Osteoblast (primary cell): Measurements from ENCODE around the gene LCAT. TPM values are rescaled to one million over a fixed set of nuclear protein-coding genes. Genes with fewer than 3 reads are reported as not detected.
"Not testable (repeated sequence)": the region's sequence is repeated elsewhere in the genome, so short reads cannot be mapped to it uniquely, and the experiment has no call there.

Experiments used
- DNase-seq: peaks from one replicate; pipeline ENCODE4 v3.0.0; 2011; ENCODE audit warnings: low spot score, mixed read lengths; ENCODE audit not compliant: insufficient read length; ENCODE audit errors: missing footprints
- H2AFZ ChIP-seq: 2 replicates; pipeline ENCODE4 v1.6.0; 2011; ENCODE audit warnings: mild to moderate bottlenecking, low read length
- H3K27ac ChIP-seq: 2 replicates; pipeline ENCODE4 v1.5.1; 2011; ENCODE audit warnings: mild to moderate bottlenecking, low read depth, low read length, moderate library complexity
- H3K27me3 ChIP-seq: 2 replicates; pipeline ENCODE4 v1.6.0; 2012; ENCODE audit warnings: mild to moderate bottlenecking, control low read depth, inconsistent platforms, low read length, moderate library complexity; ENCODE audit not compliant: insufficient read depth
- H3K36me3 ChIP-seq: 2 replicates; pipeline ENCODE4 v1.5.1; 2011; ENCODE audit warnings: mild to moderate bottlenecking, low read length, control low read depth, moderate library complexity; ENCODE audit not compliant: insufficient read depth
- H3K4me1 ChIP-seq: 2 replicates; pipeline ENCODE4 v1.5.1; 2011; ENCODE audit warnings: mild to moderate bottlenecking, low read length, control low read depth, moderate library complexity; ENCODE audit not compliant: insufficient read depth
- H3K4me2 ChIP-seq: 2 replicates; pipeline ENCODE4 v1.6.0; 2011; ENCODE audit warnings: mild to moderate bottlenecking, low read length; ENCODE audit not compliant: insufficient read depth
- H3K4me3 ChIP-seq: fragments of 200-600 bp; sonication (generic); 3 replicates; pipeline ENCODE4 v1.5.1; 2012; ENCODE audit warnings: mild to moderate bottlenecking, low read length, inconsistent platforms; ENCODE audit not compliant: insufficient read depth
- H3K79me2 ChIP-seq: 2 replicates; pipeline ENCODE4 v1.6.0; 2012; ENCODE audit warnings: mild to moderate bottlenecking, low read length, control low read depth, inconsistent platforms; ENCODE audit not compliant: insufficient read depth
- H3K9me3 ChIP-seq: 2 replicates; pipeline ENCODE4 v1.5.1; 2011; ENCODE audit warnings: low read depth, low read length, control low read depth
- H4K20me1 ChIP-seq: 2 replicates; pipeline ENCODE4 v1.6.0; 2012; ENCODE audit warnings: mild to moderate bottlenecking, low read length, control low read depth; ENCODE audit not compliant: insufficient read depth
- total RNA-seq: library from RNA; depleted of rRNA; stranded (reverse); fragments of >200 nt; gene quantifications from 2 replicates; pipeline ENCODE4 v1.2.3, GENCODE V29; 2012
- TF ChIP-seq, protein P1 (sequence below): IDR thresholded peaks from 2 replicates; pipeline ENCODE4 v1.5.1; 2011; ENCODE audit warnings: mild to moderate bottlenecking, low read depth, low read length, moderate library complexity; ENCODE audit errors: extremely low read depth

The LCAT gene
- total RNA-seq, 1 donor, result 6.9 TPM

DNA sequence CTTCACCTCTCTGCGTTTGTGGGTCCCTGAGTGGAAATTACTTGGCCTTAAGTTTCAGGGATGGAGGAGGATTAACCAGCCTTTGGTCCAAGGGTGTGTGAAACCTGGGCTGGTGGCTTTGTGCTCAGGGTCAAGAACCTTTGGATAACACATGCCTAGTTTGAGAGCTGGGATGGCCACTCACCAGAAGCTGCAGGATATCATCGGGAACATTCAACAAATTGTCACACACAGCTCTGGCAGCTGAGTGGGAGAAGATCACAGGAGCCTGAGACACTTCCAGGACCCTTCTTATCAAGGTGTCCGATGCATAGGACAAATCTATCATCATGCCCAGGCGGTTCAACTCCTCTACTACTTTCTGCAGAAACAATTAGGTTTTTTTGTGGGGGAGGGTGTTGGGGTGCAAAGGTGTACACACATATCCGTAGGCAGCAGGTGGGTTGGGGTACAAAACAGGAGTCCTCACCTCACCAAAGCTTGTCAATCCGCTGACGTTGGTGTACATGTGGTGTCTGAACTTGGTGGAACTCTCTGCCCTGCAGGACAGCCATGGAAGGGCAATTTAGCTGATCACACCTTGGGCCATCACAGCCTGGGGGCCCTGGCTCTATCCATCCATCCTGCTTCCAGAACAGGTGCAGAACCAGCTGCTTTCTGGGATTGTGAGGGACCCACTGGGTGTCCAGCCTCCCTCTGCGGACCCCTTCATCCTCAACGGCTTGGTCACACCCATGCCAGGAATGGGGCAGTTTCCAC, 33.7 kb upstream of the LCAT start:
- Histone ChIP-seq H3K27me3 (no peaks in the 10 kb centered on the region), H3K79me2 (no peaks in the 10 kb centered on the region), H2AFZ (no peak overlapping the region), H3K9me3 (no peaks in the 10 kb centered on the region), H3K36me3 (no peaks in the 10 kb centered on the region), H3K4me2 (no peak overlapping the region), H3K4me3 (no peak overlapping the region), H3K27ac (no peak overlapping the region), H4K20me1 (no peaks in the 10 kb centered on the region), H3K4me1 (no peaks in the 10 kb centered on the region)
- DNase-seq, result peak; percentile 54
- TF ChIP-seq, protein P1, sequence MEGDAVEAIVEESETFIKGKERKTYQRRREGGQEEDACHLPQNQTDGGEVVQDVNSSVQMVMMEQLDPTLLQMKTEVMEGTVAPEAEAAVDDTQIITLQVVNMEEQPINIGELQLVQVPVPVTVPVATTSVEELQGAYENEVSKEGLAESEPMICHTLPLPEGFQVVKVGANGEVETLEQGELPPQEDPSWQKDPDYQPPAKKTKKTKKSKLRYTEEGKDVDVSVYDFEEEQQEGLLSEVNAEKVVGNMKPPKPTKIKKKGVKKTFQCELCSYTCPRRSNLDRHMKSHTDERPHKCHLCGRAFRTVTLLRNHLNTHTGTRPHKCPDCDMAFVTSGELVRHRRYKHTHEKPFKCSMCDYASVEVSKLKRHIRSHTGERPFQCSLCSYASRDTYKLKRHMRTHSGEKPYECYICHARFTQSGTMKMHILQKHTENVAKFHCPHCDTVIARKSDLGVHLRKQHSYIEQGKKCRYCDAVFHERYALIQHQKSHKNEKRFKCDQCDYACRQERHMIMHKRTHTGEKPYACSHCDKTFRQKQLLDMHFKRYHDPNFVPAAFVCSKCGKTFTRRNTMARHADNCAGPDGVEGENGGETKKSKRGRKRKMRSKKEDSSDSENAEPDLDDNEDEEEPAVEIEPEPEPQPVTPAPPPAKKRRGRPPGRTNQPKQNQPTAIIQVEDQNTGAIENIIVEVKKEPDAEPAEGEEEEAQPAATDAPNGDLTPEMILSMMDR, result no peak

DNA sequence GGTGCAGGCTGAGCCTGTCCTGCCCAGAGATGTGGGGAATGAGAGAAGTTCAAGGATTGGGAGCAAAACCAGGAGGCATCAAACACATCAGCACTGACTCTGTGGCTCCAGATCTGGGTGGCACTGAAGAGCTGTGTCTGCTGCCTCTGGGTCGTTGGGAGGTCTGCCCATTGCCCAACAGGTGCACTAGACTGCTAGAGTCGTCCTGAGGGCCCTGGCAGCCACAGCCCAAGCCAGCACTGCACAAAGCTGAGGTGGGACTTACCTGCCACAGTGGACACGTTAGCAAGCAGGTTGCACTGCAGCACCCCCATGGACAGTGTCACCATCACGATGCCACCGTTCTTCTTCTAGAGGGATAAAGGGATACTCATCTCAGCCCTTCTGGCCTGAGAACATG, 33.1 kb upstream of the LCAT start:
- no peak overlapping the region for H3K4me2 ChIP-seq
- H3K36me3 ChIP-seq, result no peaks in the 10 kb centered on the region
- H3K9me3 ChIP-seq, result no peaks in the 10 kb centered on the region
- TF ChIP-seq, protein P1, result no peak
- no peaks in the 10 kb centered on the region for H3K4me1 ChIP-seq
- no peak for DNase-seq
- no peaks in the 10 kb centered on the region for H4K20me1 ChIP-seq
- no peak overlapping the region for H3K4me3 ChIP-seq
- H2AFZ ChIP-seq, result no peak overlapping the region
- H3K27me3 ChIP-seq, result no peaks in the 10 kb centered on the region
- no peak overlapping the region for H3K27ac ChIP-seq
- no peaks in the 10 kb centered on the region for H3K79me2 ChIP-seq

DNA sequence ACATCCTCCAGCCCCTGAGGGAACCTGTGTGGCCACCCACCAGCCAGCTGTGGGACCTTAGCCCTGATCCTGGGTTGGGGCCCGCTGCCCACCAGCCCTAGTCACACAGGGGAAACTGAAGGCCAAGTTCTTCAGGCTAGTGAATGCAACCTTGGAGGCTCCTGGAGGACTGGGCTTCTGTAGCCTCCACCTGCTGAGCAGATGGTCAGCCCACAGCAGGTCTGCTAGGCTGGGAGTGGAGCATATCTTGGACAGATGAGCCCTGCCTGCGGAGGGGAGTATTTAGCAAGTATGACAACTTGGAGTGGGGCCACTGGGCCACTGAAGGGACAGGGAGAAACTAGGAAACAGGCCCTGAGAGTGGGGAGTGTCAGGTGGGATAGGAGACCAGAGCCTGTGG, 32.3 kb upstream of the LCAT start:
- Histone ChIP-seq H3K79me2 (no peaks in the 10 kb centered on the region), H3K27ac (no peak overlapping the region), H3K4me2 (no peak overlapping the region), H3K27me3 (no peaks in the 10 kb centered on the region), H3K4me1 (no peaks in the 10 kb centered on the region), H2AFZ (no peak overlapping the region), H3K9me3 (no peaks in the 10 kb centered on the region), H3K4me3 (no peak overlapping the region), H4K20me1 (no peaks in the 10 kb centered on the region), H3K36me3 (no peaks in the 10 kb centered on the region)
- TF ChIP-seq, protein P1, result no peak
- no peak for DNase-seq

DNA sequence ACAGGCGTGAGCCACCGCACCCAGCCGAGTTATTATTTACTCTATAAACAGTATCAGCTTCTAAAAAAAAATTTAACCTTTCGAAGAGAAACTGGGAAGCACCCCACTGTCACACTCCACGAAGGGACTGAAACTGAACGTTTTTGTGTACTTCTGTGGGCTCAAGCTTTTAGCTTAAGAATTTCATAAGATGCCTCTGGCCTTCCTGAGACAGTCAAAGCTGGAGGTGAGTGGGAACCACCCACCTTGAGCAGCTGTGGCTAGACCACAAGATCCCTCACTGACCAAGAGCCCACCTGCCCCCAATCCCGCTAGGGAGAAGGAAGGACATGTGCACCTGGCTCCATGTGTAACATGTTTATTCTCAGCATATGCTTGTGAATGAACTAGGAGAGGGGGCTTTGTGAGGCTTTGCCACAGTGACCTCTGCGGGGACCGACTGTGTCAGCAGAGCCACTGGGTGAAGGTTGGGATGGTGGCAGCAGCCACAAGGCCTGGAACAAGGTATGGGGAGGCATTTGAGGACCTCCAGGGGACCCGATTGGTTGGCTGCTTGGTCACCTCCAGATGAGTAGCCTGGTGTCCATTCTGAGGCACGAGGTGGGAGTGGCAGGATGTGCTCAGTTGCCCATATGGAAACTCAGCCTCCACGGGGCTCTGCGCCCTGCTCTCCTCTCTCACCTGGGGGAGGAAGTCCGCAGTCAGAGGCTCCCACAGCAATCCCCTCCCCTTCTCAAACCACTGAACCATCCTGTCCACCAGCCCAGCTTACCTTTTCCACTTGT, 31.6 kb upstream of the LCAT start:
- H3K27ac ChIP-seq, result no peak overlapping the region
- no peaks in the 10 kb centered on the region for H3K79me2 ChIP-seq
- H3K9me3 ChIP-seq, result no peaks in the 10 kb centered on the region
- no peaks in the 10 kb centered on the region for H3K36me3 ChIP-seq
- H3K4me1 ChIP-seq, result no peaks in the 10 kb centered on the region
- DNase-seq, result no peak
- H3K4me3 ChIP-seq, result no peak overlapping the region
- H3K27me3 ChIP-seq, result no peaks in the 10 kb centered on the region
- H2AFZ ChIP-seq, result no peak overlapping the region
- H4K20me1 ChIP-seq, result no peaks in the 10 kb centered on the region
- TF ChIP-seq, protein P1, result no peak
- H3K4me2 ChIP-seq, result no peak overlapping the region

DNA sequence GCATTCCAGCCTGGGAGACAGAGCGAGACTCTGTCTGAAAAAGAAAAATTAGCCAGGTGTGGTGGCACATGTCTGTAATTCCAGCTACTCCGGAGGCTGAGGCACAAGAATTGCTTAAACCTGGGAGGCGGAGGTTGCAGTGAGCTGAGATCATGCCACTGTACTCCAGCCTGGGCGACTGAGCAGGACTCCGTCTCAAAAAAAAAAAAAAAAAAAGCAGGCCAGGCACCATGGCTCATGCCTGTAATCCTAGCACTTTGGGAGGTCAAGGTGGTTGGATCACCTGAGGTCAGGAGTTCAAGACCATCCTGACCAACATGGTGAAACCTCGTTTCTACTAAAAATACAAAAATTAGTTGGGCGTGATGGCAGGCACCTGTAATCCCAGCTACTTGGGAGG, 28.4 kb upstream of the LCAT start:
- not testable (repeated sequence) for H3K9me3 ChIP-seq, H3K4me2 ChIP-seq, H4K20me1 ChIP-seq, H3K36me3 ChIP-seq, H3K4me1 ChIP-seq, DNase-seq, H3K4me3 ChIP-seq, H3K27ac ChIP-seq, H2AFZ ChIP-seq, H3K27me3 ChIP-seq
- peaks cover 10% of the 10 kb centered on the region for H3K79me2 ChIP-seq
